ENCODE measurements around the gene POU2F3. TPM values are rescaled to one million over a fixed set of nuclear protein-coding genes. Genes with fewer than 3 reads are reported as not detected.

The POU2F3 gene
- polyA plus RNA-seq, 1 experiment = not detected

- peaks cover 21% of the 10 kb centered on the region for H3K27me3 ChIP-seq (ENCODE audit: control insufficient read depth, insufficient read depth, low read length)
- ChIA-PET POLR2A (no interaction called here), CTCF (interaction anchor here (0.6 to 13.1 kb wide), 47 partner anchors 12 to 1350 kb away, joined by 3 to 301 read pairs (median 4); partner anchors contain the start of gene TLCD5)
- peak; percentile 99 for TF ChIP-seq CTCF (IDR thresholded peaks at IDR 0.05; ENCODE audit: low read depth, low read length)
- no peak overlapping the region for H3K4me3 ChIP-seq (ENCODE audit: low read depth, low read length)
- no peaks in the 10 kb centered on the region for H3K9me3 ChIP-seq (ENCODE audit: control insufficient read depth, insufficient read depth, low read length)
- DNase-seq (ENCODE audit: low read depth, low spot score) = peak; percentile 55
- no peak overlapping the region for H3K27ac ChIP-seq (ENCODE audit: low read depth, low read length)
These were observed 63.2 kb downstream of the POU2F3 start for GRCh38 chr11:120303004-120303637.

GRCh38 chr11:120304526-120304925, 64.6 kb downstream of the POU2F3 start:
- H3K27me3 ChIP-seq (ENCODE audit: control insufficient read depth, insufficient read depth, low read length) = peaks cover 10% of the 10 kb centered on the region
- ChIA-PET POLR2A (no interaction called here), CTCF (interaction anchor here (0.5 to 13.1 kb wide), 9 partner anchors 14 to 680 kb away, joined by 3 to 301 read pairs (median 15); no protein-coding TSS in a partner anchor)
- no peak for DNase-seq (ENCODE audit: low read depth, low spot score)
- H3K4me3 ChIP-seq (ENCODE audit: low read depth, low read length) = no peak overlapping the region
- H3K9me3 ChIP-seq (ENCODE audit: control insufficient read depth, insufficient read depth, low read length) = no peaks in the 10 kb centered on the region
- no peak overlapping the region for H3K27ac ChIP-seq (ENCODE audit: low read depth, low read length)
- no peak for TF ChIP-seq CTCF (IDR thresholded peaks at IDR 0.05; ENCODE audit: low read depth, low read length)

- DNase-seq (ENCODE audit: low read depth, low spot score) = no peak
- CTCF ChIA-PET = interaction anchor here (0.6 to 13.1 kb wide), 4 partner anchors 58 to 624 kb away, joined by 6 to 301 read pairs (median 87); no protein-coding TSS in a partner anchor
- POLR2A ChIA-PET = no interaction called here
These were observed 65.3 kb downstream of the POU2F3 start for GRCh38 chr11:120305286-120305685.

GRCh38 chr11:120306519-120307242, 66.7 kb downstream of the POU2F3 start:
- no peak overlapping the region for H3K4me3 ChIP-seq (ENCODE audit: low read depth, low read length)
- ChIA-PET CTCF (interaction anchor here (0.6 to 13.1 kb wide), 7 partner anchors 11 to 375 kb away, joined by 3 to 301 read pairs (median 4); no protein-coding TSS in a partner anchor), POLR2A (no interaction called here)
- peak; percentile 63 for DNase-seq (ENCODE audit: low read depth, low spot score)
- H3K27ac ChIP-seq (ENCODE audit: low read depth, low read length) = no peak overlapping the region
- H3K9me3 ChIP-seq (ENCODE audit: control insufficient read depth, insufficient read depth, low read length) = no peaks in the 10 kb centered on the region
- peaks cover 17% of the 10 kb centered on the region for H3K27me3 ChIP-seq (ENCODE audit: control insufficient read depth, insufficient read depth, low read length)
- peak; percentile 73 for TF ChIP-seq CTCF (IDR thresholded peaks at IDR 0.05; ENCODE audit: low read depth, low read length)

More at GRCh38 chr11:120305286-120305685, 65.3 kb downstream of the POU2F3 start:
- H3K27ac ChIP-seq (ENCODE audit: low read depth, low read length) = no peak overlapping the region
- H3K9me3 ChIP-seq (ENCODE audit: control insufficient read depth, insufficient read depth, low read length) = no peaks in the 10 kb centered on the region
- TF ChIP-seq CTCF (IDR thresholded peaks at IDR 0.05; ENCODE audit: low read depth, low read length) = no peak
- no peak overlapping the region for H3K4me3 ChIP-seq (ENCODE audit: low read depth, low read length)
- H3K27me3 ChIP-seq (ENCODE audit: control insufficient read depth, insufficient read depth, low read length) = peaks cover 11% of the 10 kb centered on the region

GRCh38 chr11:120307476-120307875, 67.5 kb downstream of the POU2F3 start:
- Histone ChIP-seq H3K4me3 (ENCODE audit: low read depth, low read length) (no peak overlapping the region), H3K27ac (ENCODE audit: low read depth, low read length) (no peak overlapping the region), H3K27me3 (ENCODE audit: control insufficient read depth, insufficient read depth, low read length) (peaks cover 13% of the 10 kb centered on the region), H3K9me3 (ENCODE audit: control insufficient read depth, insufficient read depth, low read length) (no peaks in the 10 kb centered on the region)
- POLR2A ChIA-PET = interaction anchor here (0.6 kb wide), 1 partner anchor 16 kb away, joined by 3 read pairs; no protein-coding TSS in a partner anchor
- TF ChIP-seq CTCF (IDR thresholded peaks at IDR 0.05; ENCODE audit: low read depth, low read length) = no peak
- CTCF ChIA-PET = interaction anchor here (0.7 to 13.1 kb wide), 5 partner anchors 10 to 374 kb away, joined by 4 to 301 read pairs (median 4); no protein-coding TSS in a partner anchor
- DNase-seq (ENCODE audit: low read depth, low spot score) = no peak
